Breast epithelium (tissue), 3 donors: ENCODE measurements around the gene TGM1.

Experiments
- CTCF ChIP-seq, 3 donors: fragments of 450-650 bp; IDR thresholded peaks; one replicate each; pipeline ENCODE4 v1.5.1; 2016 to 2017; ENCODE audit warnings: antibody characterized with exemption in 3 of 3, mild to moderate bottlenecking in 3 of 3, moderate library complexity in 3 of 3
- POLR2A ChIP-seq: fragments of 450-650 bp; IDR thresholded peaks from one replicate; pipeline ENCODE4 v1.6.1; 2016; ENCODE audit warnings: antibody characterized with exemption, mild to moderate bottlenecking, moderate library complexity

DNA sequence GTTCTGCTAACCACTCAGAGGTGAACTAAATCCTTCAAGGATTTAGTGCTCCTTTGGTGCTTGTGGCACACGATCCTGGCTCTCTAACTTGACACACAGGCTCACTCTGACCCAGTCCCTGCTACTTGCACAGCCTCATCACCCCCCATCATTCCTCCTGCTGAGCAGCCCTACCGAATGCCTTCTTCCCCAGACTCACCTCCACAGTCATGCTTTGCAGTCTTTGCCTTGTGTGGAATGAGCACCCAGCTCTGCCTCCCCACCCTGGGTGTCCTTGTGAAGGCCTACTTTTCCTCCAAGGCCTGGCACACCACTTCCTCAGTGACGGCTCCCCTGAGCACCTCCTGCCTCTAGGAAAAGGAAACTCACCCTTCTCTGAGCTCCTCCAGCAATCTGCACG is 12.6 kb downstream of the TGM1 start:
- no peak for TF ChIP-seq POLR2A
- TF ChIP-seq CTCF (IDR thresholded peaks at IDR 0.05) = no peak
